NCI-H510A (cell line): ENCODE results near the gene PIK3CA.

Source experiments
- DNase-seq: peaks from one replicate; lab custom pipeline; 2025; lab: John Stamatoyannopoulos, UW

The PIK3CA gene

DNA sequence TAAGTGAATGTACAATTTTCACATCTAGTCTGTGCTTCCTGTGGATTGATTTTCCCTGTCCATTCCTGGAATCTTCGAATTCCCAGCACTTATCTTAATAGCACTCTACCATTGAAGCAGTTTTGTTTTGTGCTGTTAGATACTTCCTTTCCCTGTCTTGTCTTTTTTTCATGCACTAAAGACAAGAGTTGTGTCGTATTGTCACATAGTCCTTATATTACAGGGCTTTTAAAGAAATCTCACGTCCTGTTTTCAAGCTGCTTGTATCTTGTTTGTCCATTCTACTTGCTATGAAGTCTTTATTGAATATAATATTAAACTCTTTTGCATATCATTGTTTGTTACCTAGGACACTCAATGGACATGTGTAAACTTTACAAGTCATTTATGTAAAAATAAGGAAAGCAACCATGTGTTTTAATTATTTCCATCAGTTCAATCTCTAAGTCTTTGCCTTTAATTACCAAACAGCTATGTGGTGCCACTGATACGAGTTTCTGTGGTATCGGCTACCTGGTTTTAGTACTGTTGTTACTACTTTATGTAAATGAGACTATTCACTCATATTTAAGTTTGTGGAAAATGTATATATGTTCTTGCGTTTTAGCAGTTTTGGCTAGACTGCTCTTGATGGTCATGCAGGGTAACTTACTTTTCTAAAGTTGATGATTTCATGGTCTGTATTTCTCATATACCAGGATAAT is 10.3 kb downstream of the PIK3CA start:
- DNase-seq: no peak

- DNase-seq: no peak
Measured at GRCh38 chr3:179163503-179163902, 15.3 kb downstream of the PIK3CA start.

DNA sequence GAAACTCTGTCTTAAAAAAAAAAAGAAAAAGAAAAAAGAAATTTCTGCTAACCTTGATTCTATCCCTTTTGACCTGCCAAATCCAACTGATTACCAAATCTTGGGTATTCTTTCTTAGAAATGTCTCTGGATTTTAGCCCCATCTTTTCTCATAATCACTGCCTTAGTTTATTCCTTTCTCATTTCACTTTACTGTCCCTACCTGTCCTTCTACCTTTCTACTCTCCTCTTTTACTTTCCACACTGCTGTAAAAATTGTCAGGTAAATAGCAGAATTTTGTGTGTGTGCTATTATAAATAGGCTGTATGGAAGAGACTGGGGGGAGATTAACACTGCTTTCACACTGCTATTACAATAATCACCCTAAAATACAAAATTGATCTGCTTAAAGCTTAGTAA is 16.7 kb downstream of the PIK3CA start:
- DNase-seq: no peak

DNA sequence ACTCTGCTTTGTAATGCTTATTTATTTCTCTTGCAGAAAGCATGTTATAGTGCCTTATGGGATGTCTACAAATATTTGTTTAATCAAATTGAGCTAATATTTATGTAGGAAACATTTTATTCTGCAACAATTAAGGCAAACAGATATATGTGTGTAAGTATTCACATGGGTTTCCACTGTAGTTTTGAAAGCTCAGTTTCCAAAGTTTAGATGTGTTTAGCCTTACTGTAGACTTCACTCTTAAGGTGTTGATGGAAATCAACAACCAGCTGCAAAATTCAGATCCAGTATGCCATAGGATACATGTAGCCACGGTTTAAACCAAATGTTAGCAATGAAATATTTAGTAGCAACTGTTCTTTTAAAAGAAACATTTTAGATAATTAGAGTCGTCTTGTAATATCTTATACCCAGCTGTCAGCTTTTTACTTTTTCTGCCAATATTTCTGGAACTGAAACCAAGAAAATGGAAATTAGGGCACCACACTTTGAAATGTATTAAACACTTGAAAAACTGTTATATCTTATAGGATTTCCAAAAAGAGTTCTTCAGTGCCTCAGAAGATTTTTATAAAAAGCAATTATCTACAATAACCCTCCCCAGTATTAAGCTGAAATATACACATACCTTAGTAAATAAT is 18.5 kb downstream of the PIK3CA start:
- DNase-seq: no peak

DNA sequence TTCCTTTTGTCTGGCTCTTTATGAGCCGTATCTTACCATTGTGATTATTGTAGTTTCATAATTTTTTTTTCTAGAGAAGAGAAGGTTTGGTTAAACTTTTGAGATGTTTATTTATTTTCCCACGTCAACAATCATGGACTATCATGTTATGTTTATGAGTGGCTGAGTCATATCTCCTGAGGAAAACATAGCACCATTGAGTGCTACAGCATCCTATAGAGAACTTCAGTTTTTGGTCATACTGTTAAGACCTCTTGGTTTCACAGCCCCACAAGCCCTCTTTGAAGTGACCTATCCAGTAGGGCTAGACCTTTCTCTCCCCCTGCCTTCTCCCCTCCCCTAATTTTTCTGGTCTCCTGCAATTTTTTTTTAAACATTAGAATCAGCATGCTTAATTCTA is 20.8 kb downstream of the PIK3CA start:
- DNase-seq: no peak

DNA sequence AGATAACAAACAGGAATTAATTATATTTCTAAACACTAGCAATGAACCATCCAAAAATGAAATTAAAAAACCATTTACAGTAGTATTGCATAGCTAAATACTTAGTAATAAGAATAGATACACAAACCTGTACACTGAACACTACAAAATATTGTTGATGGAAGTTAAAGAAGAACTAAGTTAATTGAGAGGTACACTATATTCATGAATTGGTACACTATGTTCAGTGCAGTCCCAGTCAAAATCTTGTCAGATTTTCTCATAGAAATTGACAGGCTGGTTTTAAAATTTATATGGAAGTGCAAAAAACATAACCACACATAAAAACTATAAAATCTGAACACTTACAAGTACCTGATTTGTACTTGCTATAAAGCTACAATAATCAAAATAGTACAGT is 24.4 kb downstream of the PIK3CA start:
- DNase-seq: no peak

DNA sequence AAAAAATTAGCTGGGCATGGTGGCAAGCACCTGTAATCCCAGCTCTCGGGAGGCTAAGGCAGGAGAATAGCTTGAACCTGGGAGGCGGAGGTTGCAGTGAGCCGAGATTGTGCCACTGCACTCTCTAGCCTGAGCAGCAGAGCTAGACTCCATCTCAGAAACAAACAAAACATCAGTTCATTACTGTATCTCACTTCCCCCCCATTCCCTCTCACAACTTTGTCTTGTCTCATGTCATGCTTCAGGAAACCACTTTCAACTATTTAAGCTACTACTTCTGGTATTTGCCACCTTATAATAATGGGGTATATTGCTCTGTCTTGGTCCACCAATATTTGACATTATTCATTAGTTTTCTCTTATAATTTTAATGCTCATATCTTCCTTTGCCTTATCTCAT is 26.2 kb downstream of the PIK3CA start:
- DNase-seq: no peak

DNA sequence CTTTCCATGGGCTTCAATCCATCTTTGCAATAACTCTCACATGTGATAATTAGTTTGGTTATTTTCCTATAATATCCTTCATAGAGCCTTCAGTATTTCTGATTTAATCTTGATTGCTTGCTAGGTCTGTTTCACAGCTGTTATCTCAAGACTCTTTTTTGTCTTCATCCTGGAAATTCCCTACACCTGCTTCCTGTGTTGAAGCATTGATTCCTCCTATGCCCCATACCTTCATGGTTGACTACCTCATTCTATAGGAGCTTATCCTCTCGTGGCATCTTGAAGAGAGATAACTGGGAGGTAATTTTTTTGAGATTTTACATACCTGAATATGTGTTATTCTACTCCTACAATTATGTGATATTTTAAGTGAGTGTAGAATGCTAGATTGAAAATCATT is 26.7 kb downstream of the PIK3CA start:
- no peak for DNase-seq

- no peak for DNase-seq
Measured at GRCh38 chr3:179175358-179175757, 27.2 kb downstream of the PIK3CA start.

DNA sequence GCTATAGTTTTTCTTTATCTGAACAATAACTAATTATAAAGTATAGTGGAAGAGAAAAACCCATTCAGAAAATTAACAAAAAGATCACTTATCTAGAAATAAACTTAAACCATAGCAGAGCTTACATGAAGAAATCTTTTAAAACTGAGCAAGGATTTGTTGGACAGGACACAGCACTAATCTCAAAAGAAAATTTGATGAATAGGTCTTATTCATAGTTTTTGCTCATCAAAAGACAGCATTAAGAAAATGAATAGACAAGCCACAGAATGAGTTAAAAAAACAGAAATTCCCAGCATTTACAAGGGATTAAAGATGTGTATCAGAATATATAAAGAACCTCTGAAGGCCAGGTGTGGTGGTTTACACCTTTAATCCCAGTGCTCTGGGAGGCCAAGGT is 29.5 kb downstream of the PIK3CA start:
- DNase-seq: no peak

DNA sequence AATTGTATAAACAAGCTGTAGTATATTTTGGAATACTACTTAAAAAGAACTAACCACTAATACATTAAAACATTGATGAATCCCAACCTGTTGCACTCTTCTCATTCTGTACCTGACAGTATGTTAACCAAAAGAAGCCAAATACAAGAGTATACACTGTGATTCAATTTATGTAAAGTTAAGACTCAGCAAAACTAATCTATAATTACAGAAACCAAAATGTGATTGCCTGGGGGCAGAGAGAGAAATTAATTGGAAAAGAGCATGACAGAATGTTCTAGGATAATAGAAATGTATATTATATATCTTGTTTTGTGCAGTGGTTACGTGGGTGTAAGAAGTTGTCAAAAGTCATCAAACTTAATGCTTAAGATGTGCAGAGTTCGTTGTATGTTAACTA is 31.1 kb downstream of the PIK3CA start:
- no peak for DNase-seq

- DNase-seq: no peak
Measured at GRCh38 chr3:179179979-179180759, 32.0 kb downstream of the PIK3CA start.

DNA sequence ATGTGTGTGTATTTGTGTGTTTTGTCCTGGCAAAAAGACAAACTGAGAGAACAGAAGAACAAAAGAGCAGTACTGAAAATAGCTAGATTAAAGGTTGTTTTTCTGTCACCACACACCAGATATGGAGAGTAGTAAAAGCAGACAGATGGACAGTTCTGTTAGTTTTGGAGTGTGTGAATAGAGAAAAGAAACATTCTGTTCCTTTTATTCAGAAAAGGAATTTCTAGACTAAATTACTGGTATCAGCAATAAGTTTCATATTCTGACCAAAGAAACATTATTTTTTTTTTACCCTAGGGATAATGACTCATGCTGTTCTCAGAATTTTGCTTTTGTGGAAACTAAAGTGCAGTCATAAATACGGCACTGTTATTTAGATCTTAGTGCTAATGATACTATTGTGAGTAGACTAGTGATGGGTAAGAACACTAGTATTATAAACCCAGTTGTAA is 32.9 kb downstream of the PIK3CA start:
- DNase-seq: no peak

DNA sequence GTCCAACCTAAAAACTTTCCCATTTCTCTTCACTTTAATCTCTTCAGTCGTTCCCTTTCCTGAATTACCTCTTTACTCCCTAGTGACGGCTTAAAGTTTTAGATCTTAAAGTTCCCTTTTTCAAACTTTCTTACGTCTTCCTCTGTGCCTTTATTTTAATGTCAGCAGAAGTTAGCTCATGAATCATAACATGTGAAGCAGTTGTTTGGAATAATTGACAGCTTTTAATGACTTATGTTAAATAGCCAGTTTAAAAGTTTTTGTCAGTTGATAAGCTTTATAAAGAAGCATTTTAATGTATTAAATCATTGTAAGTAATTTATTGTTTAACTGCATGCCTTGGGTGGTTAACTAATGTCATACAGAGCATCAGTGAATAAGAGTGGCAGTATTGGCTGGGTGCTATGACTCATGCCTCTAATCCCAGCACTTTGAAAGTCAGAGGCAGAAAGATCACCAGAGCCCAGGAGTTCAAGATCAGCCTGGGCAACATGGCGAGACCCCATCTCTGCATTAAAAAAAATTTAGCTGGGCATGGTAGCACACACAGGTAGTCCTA is 33.9 kb downstream of the PIK3CA start:
- no peak for DNase-seq

- DNase-seq: no peak
Measured at GRCh38 chr3:179182902-179183301, 34.7 kb downstream of the PIK3CA start.

- DNase-seq: no peak
Measured at GRCh38 chr3:179184826-179185225, 36.7 kb downstream of the PIK3CA start.

- DNase-seq: no peak
Measured at GRCh38 chr3:179186426-179186825, 38.3 kb downstream of the PIK3CA start.

DNA sequence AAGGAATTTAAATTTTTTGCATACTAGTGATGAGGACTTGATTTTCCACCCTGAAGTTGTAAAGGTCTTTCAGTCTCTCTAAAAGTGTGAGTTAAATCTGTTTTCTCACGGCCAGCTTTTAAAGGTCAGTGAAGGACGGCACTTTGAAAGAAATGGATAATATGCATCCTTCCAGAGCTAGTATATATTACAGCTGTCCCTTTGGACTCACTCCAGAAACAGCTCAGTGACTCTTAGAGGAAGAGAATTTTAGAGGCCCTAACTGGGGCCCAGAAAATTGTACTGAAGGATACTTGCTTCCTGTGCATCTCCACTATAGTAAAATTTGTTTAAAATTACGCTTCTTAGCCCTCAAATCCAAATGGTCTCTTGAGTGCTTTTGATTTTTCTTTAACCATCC is 41.6 kb downstream of the PIK3CA start:
- no peak for DNase-seq

GRCh38 chr3:179190581-179190980 is 42.4 kb downstream of the PIK3CA start:
- DNase-seq: no peak

GRCh38 chr3:179192542-179192941 is 44.4 kb downstream of the PIK3CA start:
- no peak for DNase-seq

DNA sequence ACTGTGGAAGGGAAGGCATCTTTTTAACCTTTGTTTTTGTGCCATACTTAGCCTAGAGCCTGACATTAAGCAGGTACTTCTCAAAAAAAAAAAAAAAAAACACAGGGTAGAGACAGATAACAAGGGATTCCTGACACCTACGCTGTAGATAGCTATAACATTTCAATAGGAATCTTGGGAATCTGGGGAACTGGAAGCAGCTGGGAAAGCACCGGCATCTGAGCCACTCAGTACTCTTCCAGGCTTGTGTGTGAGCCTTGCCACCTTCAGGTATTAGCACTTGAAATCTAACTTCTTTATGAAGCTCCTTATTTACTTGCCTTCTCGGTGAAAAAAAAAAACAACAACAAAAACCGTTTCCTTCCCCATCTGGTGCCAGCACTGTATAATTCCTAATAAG is 46.8 kb downstream of the PIK3CA start:
- no peak for DNase-seq

DNA sequence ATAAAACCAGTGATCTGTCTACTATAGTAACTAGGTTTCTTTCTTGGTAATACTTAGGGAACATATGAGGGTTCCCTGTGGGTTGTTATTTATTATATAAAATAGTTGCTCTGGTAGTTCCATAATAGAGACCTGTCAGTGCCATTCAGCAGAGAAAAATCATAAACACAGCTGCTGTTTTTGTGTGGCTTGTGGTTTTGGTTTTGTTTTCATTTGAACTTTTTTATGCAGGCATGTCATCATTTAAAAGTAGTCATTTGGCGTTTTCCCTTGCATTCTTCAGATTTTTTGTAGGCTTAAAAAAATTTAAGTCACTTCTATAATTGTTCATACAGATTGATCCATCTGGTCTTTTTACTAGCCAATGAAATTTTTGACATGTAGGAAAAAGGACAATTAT is 47.9 kb downstream of the PIK3CA start:
- DNase-seq: no peak

GRCh38 chr3:179196700-179197099 is 48.5 kb downstream of the PIK3CA start:
- DNase-seq: no peak
